Activated T-helper 2 cell treated with anti-CD3 and anti-CD28 coated beads, Interferon-gamma antibody, Interleukin-2, Interleukin-4, amounts not matched to agents 10 μg/mL and 5 μg/mL and 100 μg/mL, durations not matched to agents 14 hours and 24 hours and 36 hours (primary cell): ENCODE data around the gene CACNA1E. TPM values are rescaled to one million over a fixed set of nuclear protein-coding genes. Genes with fewer than 3 reads are reported as not detected.
"Not testable (repeated sequence)": the region's sequence is repeated elsewhere in the genome, so short reads cannot be mapped to it uniquely, and the experiment has no call there.

ENCODE experiments used
- DNase-seq: peaks from one replicate; pipeline ENCODE4 v3.0.0; 2021; ENCODE audit warnings: low spot score
- H3K27ac Mint-ChIP-seq: one replicate; pipeline ENCODE4 v1.8.0; 2021; ENCODE audit warnings: mixed read lengths
- H3K27me3 Mint-ChIP-seq: one replicate; pipeline ENCODE4 v1.8.0; 2021; ENCODE audit warnings: low read depth, mixed read lengths
- H3K36me3 Mint-ChIP-seq: one replicate; pipeline ENCODE4 v1.8.0; 2021; ENCODE audit warnings: low read depth, mixed read lengths
- H3K4me1 Mint-ChIP-seq: one replicate; pipeline ENCODE4 v1.8.0; 2021; ENCODE audit warnings: low read depth, mixed read lengths
- H3K4me3 Mint-ChIP-seq: one replicate; pipeline ENCODE4 v1.8.0; 2021; ENCODE audit warnings: low read depth, mild to moderate bottlenecking, moderate library complexity, mixed read lengths
- H3K9me3 Mint-ChIP-seq: one replicate; pipeline ENCODE4 v1.8.0; 2021; ENCODE audit warnings: mixed read lengths
- intact Hi-C: fragments of 100-400 bp; cut with micrococcal nuclease; formaldehyde crosslinking; loops from one replicate; pipeline ENCODE4 v1.15.1; 2023
- total RNA-seq: library from RNA; stranded (reverse); gene quantifications from 2 replicates; pipeline ENCODE4 v1.2.3, GENCODE V29; 2022

Gene CACNA1E
- total RNA-seq, 1 donor from 2014 or later = not detected

DNA sequence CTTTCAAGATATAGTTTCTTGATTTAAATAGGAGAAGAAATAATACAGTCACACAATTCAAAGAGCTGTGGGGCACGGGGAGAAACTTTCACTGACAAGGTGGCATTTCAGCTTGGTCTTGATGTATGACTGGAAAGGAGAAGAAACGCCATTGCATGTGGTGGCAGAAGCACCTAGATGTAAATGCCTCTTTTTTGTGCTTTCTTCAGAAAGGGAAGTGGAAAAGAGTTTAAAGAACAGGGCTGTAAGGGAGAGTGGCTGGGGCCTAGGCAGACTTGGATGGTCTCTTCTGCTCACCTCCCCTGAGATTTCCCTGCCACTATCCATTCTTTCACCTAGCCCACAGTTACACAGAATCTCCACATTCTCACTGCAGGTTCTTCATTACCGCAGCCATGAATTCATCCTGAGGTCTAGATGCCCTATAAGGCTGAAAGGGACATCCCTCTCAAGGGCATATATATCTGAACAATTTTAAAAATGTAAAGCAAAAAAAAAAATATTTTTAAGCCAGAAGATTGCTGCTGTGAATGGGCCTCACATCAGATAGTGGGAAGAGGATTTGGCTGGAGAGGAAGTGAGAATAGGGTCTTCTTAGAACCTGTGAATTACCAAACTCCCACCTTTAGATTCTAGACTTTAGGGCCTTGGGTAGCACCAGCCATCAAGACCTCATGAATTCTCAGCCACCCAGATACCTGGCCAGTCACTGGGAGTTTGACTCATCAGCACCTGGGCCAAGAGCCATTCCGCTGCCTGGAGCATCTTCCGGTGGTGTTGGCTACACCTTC, 23.4 kb downstream of the CACNA1E start:
- Mint-ChIP-seq H3K36me3 (no peaks in the 10 kb centered on the region), H3K4me3 (no peak overlapping the region), H3K4me1 (peaks cover 6% of the 10 kb centered on the region), H3K27me3 (peaks cover 3% of the 10 kb centered on the region), H3K9me3 (no peaks in the 10 kb centered on the region), H3K27ac (no peak overlapping the region)
- DNase-seq = no peak
- intact Hi-C loops = no loop called here

DNA sequence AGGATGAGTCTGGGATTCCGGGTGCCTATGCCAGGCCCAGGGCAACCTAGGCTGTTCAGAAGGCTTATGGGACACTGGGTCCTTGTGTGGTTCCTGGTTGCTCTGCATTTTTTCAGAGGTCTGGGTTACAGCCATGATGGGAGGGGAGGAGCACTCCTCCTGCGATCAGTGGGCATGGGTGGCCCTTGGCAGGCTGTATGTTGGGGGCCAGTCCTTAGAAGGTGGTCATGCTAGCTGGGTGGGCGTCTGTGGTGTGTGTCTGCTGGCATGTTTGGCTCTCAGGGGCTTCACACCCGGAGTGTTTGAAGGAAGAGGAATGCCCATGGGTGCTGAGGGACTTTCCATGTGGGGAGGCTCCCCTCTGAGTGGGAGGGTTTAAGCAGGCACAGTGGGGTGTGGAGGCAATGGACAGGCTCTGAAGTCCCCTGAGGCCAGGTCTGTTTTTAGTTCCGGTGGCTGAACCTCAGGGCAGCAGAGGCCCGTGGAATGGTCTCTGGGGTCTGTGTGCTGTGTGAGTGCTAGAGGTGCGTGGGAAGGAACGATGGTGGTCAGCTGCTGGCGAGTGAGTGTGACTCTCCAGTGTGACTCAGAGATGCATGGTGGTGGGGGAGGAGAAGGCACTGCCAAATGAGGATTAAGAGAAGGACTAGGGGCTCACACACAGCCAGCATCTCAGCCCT, 25.3 kb downstream of the CACNA1E start:
- no peak for DNase-seq
- Mint-ChIP-seq H3K36me3 (no peaks in the 10 kb centered on the region), H3K4me1 (peaks cover 6% of the 10 kb centered on the region), H3K9me3 (no peaks in the 10 kb centered on the region), H3K27ac (no peak overlapping the region), H3K27me3 (peaks cover 6% of the 10 kb centered on the region), H3K4me3 (no peak overlapping the region)
- intact Hi-C loops = no loop called here

- peaks cover 13% of the 10 kb centered on the region for H3K27me3 Mint-ChIP-seq
- H3K4me1 Mint-ChIP-seq = no peaks in the 10 kb centered on the region
- H3K4me3 Mint-ChIP-seq = no peak overlapping the region
- H3K27ac Mint-ChIP-seq = no peak overlapping the region
- DNase-seq = no peak
- intact Hi-C loops = no loop called here
- no peaks in the 10 kb centered on the region for H3K36me3 Mint-ChIP-seq
- H3K9me3 Mint-ChIP-seq = no peaks in the 10 kb centered on the region
Observed at GRCh38 chr1:181513786-181514297, 30.5 kb downstream of the CACNA1E start.

GRCh38 chr1:181514298-181515290, 31.3 kb downstream of the CACNA1E start:
- no peak overlapping the region for H3K27ac Mint-ChIP-seq
- no peaks in the 10 kb centered on the region for H3K9me3 Mint-ChIP-seq
- no peak for DNase-seq
- no peaks in the 10 kb centered on the region for H3K36me3 Mint-ChIP-seq
- H3K27me3 Mint-ChIP-seq = peaks cover 19% of the 10 kb centered on the region
- no peaks in the 10 kb centered on the region for H3K4me1 Mint-ChIP-seq
- no peak overlapping the region for H3K4me3 Mint-ChIP-seq
- intact Hi-C loops = no loop called here

DNA sequence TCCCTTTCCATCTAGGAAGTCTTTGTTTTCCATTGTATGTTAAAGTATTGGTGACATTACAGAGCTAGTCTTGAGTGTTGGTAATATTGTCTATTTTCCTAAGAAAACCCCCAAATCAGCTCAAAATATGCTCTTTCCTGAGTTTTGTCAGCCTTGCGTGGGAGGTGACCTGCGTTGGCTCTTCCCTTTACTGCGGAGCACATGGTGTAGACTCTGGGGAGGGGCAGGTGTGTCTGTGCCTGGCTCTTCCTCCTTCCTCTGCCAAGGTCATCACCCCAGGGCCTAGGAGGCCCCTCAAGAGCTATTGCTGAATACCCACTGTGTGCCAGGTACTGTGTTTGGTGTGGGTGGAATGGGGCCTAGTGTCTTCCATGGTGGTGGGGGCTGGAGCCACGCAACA, 33.4 kb downstream of the CACNA1E start:
- Mint-ChIP-seq H3K4me1 (peaks cover 2% of the 10 kb centered on the region), H3K4me3 (no peak overlapping the region), H3K27ac (no peak overlapping the region), H3K27me3 (peaks cover 16% of the 10 kb centered on the region), H3K9me3 (no peaks in the 10 kb centered on the region), H3K36me3 (no peaks in the 10 kb centered on the region)
- DNase-seq = no peak
- intact Hi-C loops = no loop called here

DNA sequence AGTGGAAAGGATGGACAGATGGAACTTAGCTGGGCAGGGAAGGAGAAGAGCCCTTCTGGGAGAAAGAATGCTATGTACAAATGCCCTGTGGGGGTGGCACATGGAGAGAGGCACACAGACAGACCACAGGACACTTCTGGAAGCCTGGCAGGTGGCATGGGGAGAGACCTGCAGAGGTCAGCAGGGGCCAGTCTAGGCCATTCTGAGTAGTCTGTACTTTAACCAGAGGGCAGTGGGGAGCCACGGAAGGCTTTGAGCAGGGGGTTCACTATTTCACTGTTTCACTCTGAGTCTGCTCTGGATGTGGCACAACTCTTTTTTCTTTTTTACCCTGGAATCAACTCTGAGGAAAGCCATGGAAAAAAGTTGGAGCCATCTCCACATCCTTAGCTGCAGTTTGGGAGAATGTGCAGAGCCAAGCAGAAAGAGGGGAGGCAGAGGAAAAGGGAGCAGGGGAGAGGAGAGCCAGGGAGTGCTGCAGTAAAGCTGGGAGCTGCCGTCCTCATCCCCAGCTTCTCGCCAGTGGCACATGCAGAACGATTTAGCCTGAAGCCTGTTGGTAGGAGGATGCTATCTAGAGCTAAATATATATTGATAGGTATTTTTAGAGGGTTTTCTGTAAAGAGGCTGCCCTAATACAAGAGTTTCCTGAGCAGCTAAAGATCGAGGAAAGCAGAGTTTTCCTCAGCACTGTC, 34.0 kb downstream of the CACNA1E start:
- Mint-ChIP-seq H3K4me1 (peaks cover 2% of the 10 kb centered on the region), H3K4me3 (no peak overlapping the region), H3K36me3 (no peaks in the 10 kb centered on the region), H3K27me3 (peaks cover 13% of the 10 kb centered on the region), H3K27ac (no peak overlapping the region), H3K9me3 (no peaks in the 10 kb centered on the region)
- DNase-seq = no peak
- intact Hi-C loops = no loop called here

DNA sequence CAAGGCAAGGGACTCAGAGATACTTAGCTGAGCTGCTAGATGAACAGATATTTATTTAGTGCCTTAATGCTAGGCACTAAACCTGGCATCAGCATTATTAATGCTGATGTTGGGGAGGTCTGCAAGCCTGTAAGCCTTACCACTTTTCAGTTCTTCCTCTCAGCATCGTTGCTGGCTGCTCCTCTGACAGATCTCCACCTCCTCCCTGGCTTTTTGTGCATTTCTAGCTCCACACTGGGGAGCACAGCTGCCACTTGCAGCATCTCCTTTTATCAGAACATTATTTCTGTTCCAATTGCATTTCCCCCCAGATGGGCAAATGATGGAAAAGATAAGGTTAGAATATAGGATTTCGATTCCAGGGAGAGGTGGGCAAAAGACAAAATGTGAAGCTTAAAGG, 34.8 kb downstream of the CACNA1E start:
- Mint-ChIP-seq H3K4me3 (no peak overlapping the region), H3K27ac (no peak overlapping the region), H3K9me3 (no peaks in the 10 kb centered on the region), H3K4me1 (peaks cover 2% of the 10 kb centered on the region), H3K27me3 (peaks cover 12% of the 10 kb centered on the region), H3K36me3 (no peaks in the 10 kb centered on the region)
- no peak for DNase-seq
- intact Hi-C loops = no loop called here

DNA sequence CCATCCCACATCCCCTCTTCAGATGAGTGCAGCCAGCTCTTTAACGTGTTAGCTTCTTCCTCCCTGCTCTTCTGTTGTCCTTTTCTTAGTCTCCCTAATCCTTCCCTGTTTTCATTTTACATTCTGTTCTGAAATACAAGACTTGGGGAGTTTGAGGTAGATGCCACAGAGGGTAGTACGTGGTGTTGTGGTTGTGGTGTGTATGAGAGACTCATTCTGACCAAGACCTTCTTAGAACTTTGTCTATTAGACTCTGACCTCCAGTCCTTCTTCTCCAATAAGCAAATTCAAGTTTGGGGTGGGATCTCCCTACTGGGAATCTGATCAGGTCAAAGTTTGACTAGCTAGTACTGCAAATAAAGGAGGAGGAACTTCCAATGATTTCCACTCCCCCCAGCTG, 39.5 kb downstream of the CACNA1E start:
- Mint-ChIP-seq H3K27ac (no peak overlapping the region), H3K4me1 (peaks cover 2% of the 10 kb centered on the region), H3K9me3 (no peaks in the 10 kb centered on the region), H3K27me3 (peaks cover 15% of the 10 kb centered on the region), H3K4me3 (no peak overlapping the region), H3K36me3 (no peaks in the 10 kb centered on the region)
- DNase-seq = no peak
- intact Hi-C loops = no loop called here

DNA sequence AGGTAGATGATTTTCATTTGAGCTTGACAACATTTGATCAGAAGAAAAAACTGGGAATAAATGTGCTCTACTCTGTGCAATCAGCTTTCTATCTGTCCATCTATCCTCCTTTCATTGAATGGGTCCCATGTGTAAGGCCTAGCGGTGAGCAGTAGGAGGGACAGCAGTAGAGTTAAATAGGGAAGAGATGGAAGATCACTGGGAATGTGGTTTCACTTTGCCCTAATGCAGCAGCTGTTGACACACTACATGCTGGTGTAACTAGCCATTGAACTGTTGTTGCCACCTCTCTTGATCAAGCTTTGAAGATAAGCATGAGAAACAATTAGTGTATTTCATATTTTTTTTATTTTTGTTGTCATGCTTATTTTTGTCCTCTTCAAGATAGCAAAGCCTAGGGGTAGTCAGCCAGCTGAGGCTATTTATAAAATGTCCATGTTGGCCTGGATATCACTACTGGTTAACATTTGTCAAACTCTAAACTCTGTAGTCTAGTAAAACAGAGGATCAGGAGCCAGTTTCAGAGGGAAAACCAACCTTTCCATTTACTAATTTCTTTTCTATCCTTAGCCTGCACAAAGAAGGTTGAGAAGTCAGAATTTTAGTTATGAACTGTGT, 41.9 kb downstream of the CACNA1E start:
- H3K4me3 Mint-ChIP-seq = no peak overlapping the region
- H3K27me3 Mint-ChIP-seq = peaks cover 11% of the 10 kb centered on the region
- no peak for DNase-seq
- peaks cover 8% of the 10 kb centered on the region for H3K9me3 Mint-ChIP-seq
- intact Hi-C loops = no loop called here
- H3K36me3 Mint-ChIP-seq = no peaks in the 10 kb centered on the region
- peaks cover 2% of the 10 kb centered on the region for H3K4me1 Mint-ChIP-seq
- H3K27ac Mint-ChIP-seq = no peak overlapping the region

DNA sequence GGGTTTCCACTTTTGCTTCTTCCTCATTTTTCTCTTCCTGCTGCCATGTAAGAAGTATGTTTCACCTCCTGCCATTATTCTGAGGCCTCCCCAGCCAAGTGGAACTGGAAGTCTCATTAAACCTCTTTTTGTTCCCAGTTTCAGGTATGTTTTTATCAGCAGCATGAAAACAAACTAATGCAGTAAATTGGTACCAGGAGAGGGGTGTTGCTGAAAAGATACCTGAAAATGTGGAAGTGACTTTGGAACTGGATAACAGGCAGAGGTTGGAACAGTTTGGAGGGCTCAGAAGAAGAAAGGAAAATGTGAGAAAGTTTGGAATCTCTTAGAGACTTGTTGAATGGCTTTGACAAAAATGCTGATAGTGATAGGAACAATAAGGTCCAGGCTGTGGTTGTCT, 44.9 kb downstream of the CACNA1E start:
- H3K36me3 Mint-ChIP-seq, H3K4me1 Mint-ChIP-seq: not testable (repeated sequence)

DNA sequence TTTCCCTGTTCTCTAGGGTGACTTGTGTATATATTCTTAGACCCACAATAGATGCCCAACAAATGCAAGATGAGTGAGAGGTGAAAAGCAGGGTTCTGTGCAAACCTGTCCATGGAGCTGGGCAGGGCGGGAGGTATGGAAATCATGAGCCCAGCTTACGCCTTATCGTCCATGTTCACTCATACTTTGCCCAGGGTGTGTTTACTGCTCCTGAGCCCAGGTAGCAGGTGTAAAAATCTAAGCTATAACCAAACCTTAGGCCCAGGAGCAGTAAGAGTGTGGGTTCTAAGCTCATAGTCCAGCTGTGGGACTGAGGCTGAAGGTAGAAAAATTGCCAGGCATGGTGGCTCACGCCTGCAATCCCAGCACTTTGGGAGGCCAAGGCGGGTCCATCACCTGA, 48.1 kb downstream of the CACNA1E start:
- Mint-ChIP-seq H3K27me3 (peaks cover 17% of the 10 kb centered on the region), H3K4me3 (no peak overlapping the region), H3K27ac (no peak overlapping the region), H3K4me1 (no peaks in the 10 kb centered on the region), H3K36me3 (no peaks in the 10 kb centered on the region), H3K9me3 (peaks cover 8% of the 10 kb centered on the region)
- DNase-seq = no peak
- intact Hi-C loops = no loop called here

More for the DNA sequence above, 44.9 kb downstream of the CACNA1E start:
- DNase-seq, intact Hi-C loops, H3K9me3 Mint-ChIP-seq, H3K27ac Mint-ChIP-seq, H3K4me3 Mint-ChIP-seq: not testable (repeated sequence)
- H3K27me3 Mint-ChIP-seq = peaks cover 19% of the 10 kb centered on the region
